Effector CD4-positive, alpha-beta T cell (primary cell): ENCODE measurements around the gene L2HGDH.
"Not testable (repeated sequence)": the region's sequence is repeated elsewhere in the genome, so short reads cannot be mapped to it uniquely, and the experiment has no call there.

Source experiments
- DNase-seq: peaks from one replicate; pipeline ENCODE4 v3.0.0-alpha.2; 2020

L2HGDH gene

DNA sequence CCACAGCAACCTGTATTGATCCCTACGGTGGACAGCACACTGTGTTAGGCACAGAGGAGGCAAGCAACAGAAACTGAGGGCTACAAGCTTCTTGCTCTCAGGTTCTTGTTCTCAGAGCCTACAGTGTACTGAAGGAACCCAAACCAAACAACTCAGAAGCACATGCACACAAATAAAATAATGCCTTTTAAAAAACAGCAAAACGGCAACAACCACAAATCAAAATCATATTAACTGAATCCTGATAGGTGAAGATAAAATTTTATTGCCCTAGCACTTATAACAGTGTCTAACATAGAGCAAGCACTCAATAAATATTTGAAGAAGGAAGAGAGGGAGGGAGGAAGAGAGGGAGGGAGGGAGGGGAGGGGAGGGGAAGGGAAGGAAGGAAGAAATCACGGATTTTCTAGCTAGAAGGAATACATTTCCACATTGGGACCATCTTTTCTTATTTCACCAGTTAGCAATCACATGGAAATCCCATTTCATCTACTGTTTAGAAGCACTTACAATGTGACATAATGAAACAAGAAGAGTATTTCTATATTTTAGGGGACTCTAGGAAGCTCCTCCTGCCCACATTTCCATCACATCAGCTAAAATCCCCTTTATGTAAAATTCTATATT is 27.3 kb upstream of the L2HGDH start:
- no peak for DNase-seq

DNA sequence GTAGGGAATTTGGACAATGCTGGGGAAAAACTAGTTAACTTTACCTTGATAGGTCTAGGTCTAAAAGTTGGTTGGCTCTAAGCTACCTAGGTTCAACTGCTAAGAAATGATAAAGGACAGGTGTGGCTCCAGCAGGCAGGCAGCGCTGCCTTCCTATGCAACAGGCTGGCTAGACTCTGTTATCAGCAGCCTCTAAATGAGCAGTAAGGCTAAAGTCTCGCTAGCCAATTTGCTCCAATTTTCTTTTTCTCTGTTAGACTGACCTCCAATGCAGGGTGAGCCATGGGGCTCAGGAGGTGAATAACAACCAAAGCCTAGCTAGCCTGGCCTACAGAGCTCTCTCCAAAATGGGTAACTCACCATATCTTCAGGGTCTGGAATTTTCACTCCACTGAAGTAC is 26.6 kb upstream of the L2HGDH start:
- DNase-seq, result no peak

DNA sequence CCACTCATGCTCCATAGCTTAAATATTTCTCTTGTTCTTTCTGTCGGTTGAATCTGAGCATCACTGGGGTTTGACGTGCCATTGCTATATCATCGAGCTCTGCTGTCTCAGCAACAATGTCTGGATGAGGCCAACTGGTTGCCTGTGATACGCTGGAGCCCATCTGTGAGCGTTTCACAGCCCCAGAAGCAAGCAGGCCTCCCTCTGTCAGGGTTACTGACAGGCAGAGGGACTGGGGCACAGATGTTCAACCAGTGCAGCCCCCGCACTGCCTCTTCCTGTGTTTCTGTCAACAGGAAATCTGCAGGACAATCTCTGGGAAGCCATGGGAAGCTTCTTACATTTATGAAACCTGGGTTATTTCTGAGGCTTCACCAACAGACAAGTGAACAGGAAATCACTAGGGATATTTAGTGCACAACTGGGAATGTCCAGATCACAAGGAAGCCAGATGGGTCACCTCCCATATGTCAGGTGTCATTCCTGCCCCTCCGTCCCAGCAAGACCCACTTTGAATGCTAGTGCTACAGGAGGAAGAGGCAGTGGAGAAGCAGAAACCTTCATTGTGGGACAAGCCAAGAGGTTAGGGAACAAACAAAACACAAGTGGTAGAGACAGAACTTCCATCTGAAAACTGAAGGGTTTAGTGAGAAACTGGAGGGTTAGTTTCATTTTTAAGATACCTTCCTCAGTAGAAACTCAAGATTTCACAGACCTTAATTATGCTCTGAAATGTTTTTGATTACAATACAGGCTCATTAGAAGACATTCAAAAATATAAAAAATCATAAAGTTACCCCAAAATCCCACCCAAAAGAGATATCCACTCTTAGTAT is 24.2 kb upstream of the L2HGDH start:
- DNase-seq, result no peak

DNA sequence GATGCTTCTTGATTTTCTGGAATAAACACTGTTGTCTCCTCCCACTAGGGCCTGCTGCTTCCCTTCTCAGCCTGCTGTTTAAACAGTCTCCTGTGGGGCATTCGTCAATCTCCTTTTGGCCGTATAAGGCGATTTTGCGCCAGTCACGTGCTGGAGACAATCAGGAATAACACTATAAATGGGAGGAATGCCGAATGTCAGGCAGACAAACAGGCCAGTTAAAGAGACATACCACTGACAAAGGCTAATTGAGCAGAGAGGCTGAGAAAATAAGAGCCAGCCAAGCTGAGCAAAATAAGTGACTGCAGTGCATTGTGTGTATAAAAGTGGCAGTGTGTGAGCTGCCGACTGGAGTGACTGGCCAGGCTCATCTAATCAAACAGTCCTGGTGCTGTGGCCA is 23.4 kb upstream of the L2HGDH start:
- no peak for DNase-seq

DNA sequence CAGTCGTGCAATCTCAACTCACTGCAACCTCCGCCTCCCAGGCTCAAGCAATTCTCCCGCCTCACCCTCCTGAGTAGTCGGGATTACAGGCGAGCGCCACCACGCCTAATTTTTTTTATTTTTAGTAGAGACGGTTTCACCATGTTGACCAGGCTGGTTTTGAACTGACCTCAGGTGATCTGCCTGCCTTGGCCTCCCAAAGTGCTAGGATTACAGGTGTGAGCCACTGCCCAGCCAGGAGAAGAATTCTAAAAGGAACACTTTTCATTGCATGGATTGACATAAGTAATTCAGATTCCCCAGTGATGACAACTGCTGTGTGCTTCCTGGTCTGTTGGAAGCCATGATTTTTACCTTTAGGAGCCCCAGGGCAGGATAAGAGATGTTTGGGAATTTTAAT is 22.2 kb upstream of the L2HGDH start:
- no peak for DNase-seq

DNA sequence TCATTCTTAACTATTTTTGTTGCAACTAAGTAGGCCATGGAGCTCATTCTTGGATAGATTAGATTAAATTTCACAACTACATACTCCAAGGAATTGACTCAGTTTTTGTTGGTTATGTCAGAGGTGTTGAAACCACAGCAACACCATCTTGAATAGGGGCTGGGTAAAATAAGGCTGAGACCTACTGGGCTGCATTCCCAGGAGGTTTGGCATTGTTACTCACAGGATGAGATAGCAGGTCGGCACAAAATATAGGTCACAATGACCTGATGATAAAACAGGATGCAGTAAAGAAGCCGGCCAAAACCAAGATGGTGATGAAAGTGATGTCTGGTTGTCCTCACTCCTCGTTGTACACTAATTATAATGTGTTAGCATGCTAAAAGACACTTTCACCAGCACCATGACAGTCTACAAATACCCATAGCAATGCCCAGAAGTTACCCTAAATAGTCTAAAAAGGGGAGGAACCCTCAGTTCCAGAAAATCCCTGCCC is 21.0 kb upstream of the L2HGDH start:
- DNase-seq, result no peak

DNA sequence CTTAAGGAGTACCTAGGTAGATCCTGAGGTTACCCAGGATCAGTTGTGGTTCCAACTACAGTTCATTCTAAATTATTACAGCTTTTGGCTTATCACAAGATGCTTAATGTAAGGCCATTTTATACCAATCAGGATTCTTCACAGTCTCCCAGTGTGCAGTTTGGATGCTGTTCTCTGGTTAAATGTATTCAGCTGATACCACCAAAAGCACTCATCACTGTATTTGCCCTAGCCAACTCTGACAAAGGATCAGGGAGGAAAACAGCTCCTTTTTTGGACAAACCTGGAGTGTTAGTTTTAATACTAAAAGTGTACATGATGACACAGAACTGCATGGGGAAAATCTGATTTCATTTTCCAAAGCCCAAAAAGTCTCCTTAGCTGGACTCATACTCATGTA is 19.6 kb upstream of the L2HGDH start:
- DNase-seq, result no peak

DNA sequence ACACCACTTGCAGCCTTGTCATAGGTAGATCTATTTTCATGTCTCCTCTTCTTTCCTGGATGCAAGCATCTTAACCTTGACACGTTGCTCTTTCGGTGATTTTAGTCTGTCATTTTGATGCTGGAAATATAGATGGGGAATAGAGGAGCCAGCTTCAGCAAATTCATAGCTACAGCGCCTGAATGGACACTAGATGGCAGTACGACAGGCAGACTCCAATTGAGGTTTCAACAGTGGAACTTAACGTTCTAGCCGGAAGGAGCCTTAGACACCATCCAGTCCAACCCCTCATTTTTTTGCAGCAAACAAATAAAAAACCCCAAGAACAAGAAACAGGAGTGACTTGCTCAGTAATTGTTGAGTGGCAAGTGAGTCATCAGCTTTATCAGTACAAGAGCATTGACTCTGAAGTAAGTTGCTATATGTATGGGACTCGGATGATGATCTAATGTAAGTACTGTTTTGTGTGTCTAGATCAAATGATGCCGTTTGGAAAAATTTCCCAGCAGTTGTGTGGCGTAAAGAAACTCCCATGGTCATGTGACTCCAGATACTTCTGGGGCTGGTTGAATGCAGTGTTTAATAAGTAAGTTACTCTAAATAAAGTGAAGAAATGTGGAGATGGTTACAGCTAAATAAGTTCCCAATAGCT is 9.1 kb upstream of the L2HGDH start:
- DNase-seq, result peak; percentile 59

DNA sequence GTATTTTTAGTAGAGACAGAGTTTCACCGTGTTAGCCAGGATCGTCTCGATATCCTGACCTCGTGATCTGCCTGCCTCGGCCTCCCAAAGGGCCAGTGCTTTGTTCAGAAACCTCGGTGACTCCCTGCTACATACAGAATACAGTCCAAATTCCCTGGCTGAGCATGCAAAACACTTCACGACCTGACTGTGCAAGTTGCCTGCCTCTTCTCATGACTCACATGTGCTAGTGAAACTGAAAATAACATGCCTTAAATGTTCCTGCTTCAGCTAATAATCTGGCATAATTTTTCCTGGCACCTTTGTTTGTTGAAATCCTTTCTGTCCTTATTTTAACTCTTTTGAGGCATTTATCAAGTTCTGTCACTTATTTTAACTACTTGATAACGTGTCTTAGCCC is 8.3 kb upstream of the L2HGDH start:
- no peak for DNase-seq

DNA sequence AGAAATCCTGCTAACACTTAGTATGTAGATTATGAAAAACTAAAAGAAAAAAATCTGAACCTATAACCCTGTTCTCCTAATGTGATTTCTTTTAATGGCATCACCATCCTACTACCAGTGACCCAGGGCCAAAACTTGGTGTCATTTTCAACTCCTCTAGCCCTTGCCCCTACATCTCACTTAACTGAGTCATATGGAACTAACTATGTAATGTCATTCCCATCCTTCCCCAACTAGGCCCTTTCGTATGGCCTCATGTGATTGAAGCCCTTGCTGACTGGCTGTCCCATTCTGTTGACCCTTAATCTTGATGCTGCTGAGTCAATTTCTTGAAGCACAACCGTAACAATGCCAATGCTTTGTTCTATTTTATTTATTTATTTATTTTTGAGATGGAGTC is 7.7 kb upstream of the L2HGDH start:
- DNase-seq, result no peak

DNA sequence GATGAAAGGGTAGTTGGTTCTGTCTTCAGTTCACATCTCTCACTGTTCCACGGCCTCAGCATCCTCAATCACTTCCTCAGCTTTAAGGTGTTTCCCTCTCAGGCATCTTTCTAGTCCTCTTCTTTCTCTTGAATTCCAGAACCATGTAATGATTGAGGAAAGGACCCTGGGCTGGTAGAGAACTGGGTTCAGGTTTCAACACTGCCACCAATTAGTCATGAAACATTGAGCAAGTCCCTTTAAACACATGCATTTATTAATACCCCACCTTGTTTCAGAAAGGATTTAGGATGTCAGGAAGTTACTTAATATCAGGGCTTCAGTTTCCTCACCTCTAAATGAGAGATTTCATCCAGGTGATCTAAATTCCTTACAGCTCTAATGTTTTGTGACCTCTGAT is 7.3 kb upstream of the L2HGDH start:
- DNase-seq, result no peak

DNA sequence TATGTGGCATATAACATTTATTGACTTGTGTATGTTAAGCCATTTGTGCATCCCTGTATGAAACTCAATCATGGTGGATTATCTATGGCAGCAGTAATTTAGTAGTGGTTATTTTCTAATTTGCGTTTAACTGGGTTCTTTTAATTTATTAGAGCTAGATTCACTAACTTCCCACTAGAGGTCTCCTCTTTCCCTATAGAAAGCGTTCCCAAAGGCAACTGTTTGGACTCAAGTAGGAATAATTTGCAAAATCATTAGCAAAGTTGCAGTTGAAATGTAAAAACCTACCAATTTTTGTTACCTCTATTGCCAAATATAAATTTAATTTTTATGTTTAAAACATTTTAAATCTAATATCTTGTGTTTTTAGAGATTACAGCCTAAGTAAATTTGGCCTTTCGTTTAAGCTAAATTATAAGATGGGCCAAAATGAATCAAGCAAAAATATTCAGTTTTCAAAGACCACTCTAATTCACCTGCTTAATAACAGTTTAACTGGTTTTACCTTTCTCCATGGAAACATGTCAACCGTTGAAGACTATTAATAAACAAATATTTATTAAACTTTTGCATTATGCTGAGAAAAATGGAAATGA is 6.1 kb upstream of the L2HGDH start:
- DNase-seq, result no peak

DNA sequence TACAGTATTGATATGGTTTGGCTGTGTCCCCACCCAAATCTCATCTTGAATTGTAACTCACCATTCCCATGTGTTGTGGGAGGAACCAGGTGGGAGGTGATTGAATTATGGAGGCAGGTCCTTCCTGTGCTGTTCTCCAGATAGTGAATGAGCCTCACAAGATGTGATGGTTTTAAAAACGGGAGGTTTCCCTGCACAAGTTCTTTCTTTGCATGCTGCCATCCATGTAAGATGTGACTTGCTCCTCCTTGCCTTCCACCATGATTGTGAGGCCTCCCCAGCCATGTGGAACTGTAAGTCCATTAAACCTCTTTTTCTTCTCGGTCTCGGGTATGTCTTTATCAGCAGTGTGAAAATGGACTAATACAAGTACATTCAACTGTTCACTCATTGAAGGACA is 2.1 kb upstream of the L2HGDH start:
- DNase-seq, result not testable (repeated sequence)

DNA sequence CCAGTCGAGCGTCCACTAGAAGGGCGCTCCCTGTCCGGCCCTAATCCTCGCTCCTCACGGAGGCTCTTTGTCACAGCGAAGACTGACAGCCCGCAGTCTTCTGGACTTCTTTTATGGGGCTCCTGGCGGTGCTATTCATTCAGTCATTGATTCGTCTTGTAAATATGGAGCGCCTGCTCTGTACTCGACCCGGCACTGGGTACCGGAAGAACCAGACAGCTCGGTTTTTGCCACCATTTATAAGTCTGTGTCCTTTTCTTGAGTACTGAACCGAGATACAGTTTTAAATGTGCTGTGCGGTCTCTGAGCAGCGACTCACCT is 665 bp upstream of the L2HGDH start:
- peak; percentile 46 for DNase-seq

DNA sequence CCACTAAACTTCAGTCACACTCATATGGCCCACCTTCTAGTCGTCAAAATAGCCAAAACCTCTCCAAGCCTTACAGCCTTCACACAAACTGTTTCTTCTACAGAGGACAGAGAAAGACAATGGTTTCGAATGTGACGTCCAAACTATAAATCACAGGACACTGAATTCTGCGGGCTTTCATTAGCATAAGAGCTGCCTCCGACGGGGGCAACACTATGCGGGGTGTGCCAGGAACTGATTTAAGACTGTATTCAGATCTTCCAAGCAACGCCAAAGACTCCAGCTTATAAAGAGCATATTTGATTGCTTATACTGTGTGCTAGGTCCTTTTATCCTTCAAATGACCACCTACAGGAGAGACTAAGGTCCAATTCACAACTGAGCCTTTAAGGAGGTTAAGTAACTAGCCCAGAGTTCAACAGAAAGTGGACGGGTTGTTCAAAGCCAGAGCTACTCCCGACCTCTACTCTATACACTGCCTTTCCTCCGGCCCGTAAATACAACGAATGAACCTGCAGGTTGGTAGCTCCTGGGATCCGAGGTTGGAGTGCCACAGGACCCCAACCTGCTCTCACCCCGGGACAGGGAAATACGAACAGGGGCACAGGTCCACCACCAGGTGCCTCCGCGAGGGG is 575 bp downstream of the L2HGDH start:
- DNase-seq, result no peak

DNA sequence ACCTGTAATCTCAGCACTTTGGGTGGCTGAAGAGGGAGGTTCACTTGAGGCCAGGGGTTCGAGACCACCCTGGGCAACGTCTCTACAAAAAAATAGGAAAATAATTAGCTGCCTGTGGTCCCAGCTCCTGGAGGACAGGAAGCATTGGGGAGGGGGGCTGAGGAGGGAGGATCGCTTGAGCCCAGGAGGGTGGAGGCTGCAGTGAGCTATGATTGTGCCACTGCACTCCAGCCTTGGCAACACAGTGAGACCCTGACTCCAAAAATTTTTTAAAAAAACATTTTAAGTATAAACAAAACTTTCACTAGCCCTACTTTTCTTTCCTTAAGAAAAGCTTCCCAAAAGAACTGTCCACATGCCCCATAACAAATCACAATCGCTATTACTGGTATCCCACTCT is 1.6 kb downstream of the L2HGDH start:
- DNase-seq, result no peak

DNA sequence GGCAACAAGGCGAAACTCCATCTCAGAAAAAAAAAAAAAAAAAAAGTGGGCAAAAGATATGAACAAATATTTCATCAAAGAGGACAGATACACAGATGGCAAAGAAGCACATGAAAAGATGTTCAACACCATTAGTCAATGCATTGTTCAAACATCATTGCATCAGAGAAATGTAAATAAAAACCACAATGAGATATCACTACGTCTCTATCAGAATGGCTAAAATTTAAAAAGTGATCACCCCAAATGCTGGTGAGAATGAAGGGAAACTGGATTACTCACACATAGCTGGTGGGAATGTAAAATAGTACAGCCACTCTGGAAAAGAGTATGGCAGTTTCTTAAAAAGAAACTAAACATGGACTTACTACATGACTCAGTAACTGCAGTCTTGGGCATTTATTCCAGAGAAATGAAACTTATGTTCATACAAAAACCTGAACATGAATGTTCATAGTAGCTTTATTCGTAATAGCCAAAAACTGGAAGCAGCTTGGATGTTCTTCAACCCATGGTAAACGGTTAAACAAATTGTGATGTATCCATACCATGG is 3.6 kb downstream of the L2HGDH start:
- no peak for DNase-seq

DNA sequence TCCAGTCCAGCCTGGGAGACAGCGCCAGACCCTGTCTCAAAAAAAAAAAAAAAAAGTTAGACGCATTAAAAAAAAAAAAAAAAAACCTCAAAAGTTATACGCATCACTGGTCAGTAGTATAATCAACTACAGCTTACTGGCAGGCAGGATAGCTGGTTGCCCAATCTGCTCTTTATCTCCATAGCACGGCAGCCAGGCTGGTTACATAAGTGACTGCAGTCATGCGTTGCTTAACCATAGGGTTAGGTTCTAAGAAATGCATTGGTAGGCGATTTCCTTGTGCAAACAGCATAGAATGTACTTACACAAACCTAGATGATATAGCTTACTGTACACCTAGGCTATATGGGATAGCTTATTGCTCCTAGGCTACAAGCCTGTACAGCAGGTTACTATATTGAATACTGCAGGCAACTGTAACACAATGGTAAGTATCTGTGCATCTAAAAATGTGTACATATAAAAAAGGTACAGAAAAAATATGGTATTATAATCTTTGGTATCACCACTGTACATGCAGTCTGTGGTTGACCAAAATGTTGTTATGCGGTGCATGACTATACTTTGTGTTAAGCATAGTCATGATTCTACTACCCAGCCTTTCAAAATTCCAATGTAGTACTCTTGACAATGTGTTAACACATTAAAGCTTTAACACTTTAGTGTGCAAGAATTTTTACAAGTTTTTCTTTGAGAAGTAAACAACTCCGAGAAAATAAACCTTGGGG is 8.1 kb downstream of the L2HGDH start:
- DNase-seq, result no peak

DNA sequence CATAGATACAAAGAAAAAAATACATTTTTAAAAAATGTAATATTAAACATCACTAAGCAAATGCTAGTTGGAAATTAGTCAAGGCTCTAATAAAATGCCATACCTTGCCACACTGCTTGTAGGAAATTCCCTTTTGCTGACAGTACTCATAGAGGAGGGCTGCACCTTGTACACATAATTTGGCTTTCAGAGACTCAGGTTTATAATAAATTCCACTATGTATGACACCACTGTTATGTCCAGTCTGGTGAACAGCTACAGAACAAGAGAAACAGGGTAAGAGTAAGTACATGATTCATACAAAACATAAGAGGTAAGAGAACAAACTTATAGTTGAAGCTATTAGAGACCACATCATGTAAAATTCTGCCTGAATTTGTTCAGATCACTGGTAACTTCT is 10.1 kb downstream of the L2HGDH start:
- no peak for DNase-seq

DNA sequence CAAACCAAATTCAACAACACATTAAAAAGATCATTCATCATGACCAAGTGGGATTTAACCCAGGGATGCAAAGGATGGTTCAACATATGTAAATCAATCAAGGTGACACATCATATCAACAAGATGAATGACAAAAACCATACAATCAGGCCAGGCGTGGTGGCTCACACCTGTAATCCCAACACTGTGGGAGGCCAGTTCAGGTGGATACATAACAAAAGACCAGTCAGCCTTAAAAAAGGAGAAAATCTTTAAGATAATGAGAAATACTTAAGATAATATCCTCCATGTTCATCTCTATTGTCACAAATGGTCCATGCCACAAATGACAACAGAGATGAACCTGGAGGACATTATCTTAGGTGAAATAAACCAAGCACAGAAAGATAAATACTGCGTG is 12.4 kb downstream of the L2HGDH start:
- no peak for DNase-seq

DNA sequence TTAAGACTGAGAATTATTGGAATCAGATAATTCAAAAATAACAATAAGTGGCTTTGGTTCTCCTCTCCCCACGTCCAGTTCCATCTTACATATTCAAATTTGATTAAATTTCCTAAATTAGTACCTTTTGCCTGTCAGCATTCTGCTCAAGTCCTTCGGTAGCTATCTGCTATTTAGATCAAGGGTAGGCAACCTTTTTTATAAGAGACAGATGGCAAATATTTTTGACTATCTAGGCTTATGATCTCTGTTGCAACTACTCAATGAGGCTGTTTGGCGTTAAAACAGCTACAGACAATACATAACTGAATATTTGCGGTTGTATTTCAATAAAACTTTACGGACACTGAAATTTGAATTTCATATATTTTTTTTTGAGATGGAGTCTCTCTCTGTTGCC is 21.7 kb downstream of the L2HGDH start:
- no peak for DNase-seq

DNA sequence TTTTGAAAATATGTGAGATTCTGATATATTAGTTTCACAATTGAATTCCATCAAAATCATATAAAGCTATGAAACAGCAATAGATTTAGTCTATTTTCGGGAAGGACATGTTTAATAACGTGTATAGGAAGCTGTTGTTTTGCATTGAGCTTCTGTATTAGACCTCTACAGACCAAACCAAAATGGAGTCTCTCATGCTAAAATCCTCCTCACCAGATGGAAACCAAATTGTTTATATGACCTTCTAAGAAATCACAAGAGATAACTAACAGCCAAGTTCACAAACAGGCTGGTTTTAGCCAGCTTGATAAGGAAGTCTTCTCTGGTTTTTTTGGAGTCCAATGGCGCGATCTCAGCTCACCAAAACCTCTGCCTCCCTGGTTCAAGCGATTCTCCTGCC is 23.9 kb downstream of the L2HGDH start:
- DNase-seq, result no peak
